ENCODE data around the gene SMIM14. TPM values are rescaled to one million over a fixed set of nuclear protein-coding genes. Genes with fewer than 3 reads are reported as not detected.
"Not testable (repeated sequence)": the region's sequence is repeated elsewhere in the genome, so short reads cannot be mapped to it uniquely, and the experiment has no call there.

SMIM14 gene
- total RNA-seq, 2 experiments from 2014 or later = 7.2 to 7.6 TPM

DNA sequence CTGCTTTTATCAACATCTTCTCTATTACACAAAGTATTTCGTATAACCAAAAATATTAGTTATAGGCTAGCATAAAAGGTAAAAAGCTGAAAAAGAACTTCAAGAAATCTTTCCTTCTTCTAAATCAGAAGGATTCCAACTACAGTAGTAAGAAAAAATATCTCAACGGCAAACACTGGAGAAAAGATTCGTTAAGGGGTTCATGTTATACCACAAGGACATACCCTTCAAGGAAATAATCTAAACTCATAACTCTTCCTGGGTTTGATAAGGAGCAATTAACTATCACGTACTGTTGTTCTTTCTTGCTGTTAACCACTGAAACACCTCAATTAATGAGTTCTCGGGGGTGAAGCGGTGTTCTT, 1.5 kb downstream of the SMIM14 start:
- Mint-ChIP-seq H3K36me3 (ENCODE audit: low read depth) (no peaks in the 10 kb centered on the region), H3K4me1 (peaks cover 31% of the 10 kb centered on the region), H3K27me3 (peaks cover 3% of the 10 kb centered on the region), H3K9me3 (no peaks in the 10 kb centered on the region), H3K4me3 (peak overlapping the region; percentile 84), H3K27ac (no peak overlapping the region)
- ChIA-PET POLR2A (interaction anchor here (1.1 to 4.2 kb wide), 4 partner anchors 61 to 419 kb away, joined by 4 to 25 read pairs (median 16); partner anchors contain the start of genes LIAS, N4BP2, RPL9 and UBE2K), CTCF (interaction anchor here (1.4 kb wide), 2 partner anchors 61 to 168 kb away, joined by 6 read pairs; partner anchors contain the start of gene UBE2K)
- DNase-seq = no peak

DNA sequence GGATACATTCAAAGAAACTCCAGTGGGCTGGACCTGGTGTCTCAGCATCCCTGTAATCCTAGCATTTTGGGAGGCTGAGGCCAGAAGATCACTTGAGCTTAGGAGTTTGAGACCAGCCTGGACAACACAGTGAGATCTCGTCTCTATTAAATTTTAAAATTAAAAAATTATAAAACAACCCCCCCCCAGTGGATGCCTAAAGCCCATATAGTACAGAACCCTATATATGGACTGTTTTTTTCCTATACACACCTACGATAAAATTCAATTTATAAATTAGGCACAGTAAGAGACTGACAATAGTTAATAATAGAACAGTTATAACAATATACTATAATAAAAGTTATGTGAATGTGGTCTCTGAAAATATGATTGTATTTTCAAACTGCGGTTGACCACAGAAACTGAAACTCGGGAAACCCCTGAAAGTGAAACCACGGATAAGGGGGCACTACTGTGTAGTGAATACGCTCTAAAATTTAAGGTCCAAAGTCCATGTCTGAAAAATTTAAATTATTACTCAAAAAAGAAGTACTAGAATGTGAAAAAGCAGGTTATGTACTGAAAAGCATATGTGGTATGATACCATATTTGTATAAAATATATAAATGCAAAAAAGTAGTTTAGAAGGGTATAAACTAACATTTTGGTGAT, 2.0 kb downstream of the SMIM14 start:
- ChIA-PET CTCF (no interaction called here), POLR2A (interaction anchor here (3.6 to 4.2 kb wide), 2 partner anchors 62 to 178 kb away, joined by 22 to 25 read pairs; partner anchors contain the start of genes LIAS, RPL9 and UBE2K)
- H3K36me3 Mint-ChIP-seq (ENCODE audit: low read depth) = no peaks in the 10 kb centered on the region
- H3K27me3 Mint-ChIP-seq = peaks cover 3% of the 10 kb centered on the region
- H3K9me3 Mint-ChIP-seq = no peaks in the 10 kb centered on the region
- DNase-seq = no peak
- no peak overlapping the region for H3K27ac Mint-ChIP-seq
- peaks cover 31% of the 10 kb centered on the region for H3K4me1 Mint-ChIP-seq
- H3K4me3 Mint-ChIP-seq = no peak overlapping the region

- POLR2A ChIA-PET = interaction anchor here (0.7 kb wide), 1 partner anchor 132 kb away, joined by 3 read pairs; no protein-coding TSS in a partner anchor
- no peak overlapping the region for H3K4me3 Mint-ChIP-seq
- no peak for DNase-seq
- H3K9me3 Mint-ChIP-seq = no peaks in the 10 kb centered on the region
- CTCF ChIA-PET = no interaction called here
- H3K36me3 Mint-ChIP-seq (ENCODE audit: low read depth) = no peaks in the 10 kb centered on the region
- peaks cover 3% of the 10 kb centered on the region for H3K27me3 Mint-ChIP-seq
- no peak overlapping the region for H3K27ac Mint-ChIP-seq
- peaks cover 27% of the 10 kb centered on the region for H3K4me1 Mint-ChIP-seq
Observed at GRCh38 chr4:39635023-39635422, 3.6 kb downstream of the SMIM14 start.

- no peak overlapping the region for H3K27ac Mint-ChIP-seq
- no peak overlapping the region for H3K4me3 Mint-ChIP-seq
- H3K4me1 Mint-ChIP-seq = peaks cover 4% of the 10 kb centered on the region
- DNase-seq = no peak
- H3K9me3 Mint-ChIP-seq = no peaks in the 10 kb centered on the region
- ChIA-PET POLR2A (interaction anchor here (0.7 kb wide), 2 partner anchors 40 to 1209 kb away, joined by 3 to 4 read pairs; no protein-coding TSS in a partner anchor), CTCF (no interaction called here)
- no peaks in the 10 kb centered on the region for H3K36me3 Mint-ChIP-seq (ENCODE audit: low read depth)
- peaks cover 3% of the 10 kb centered on the region for H3K27me3 Mint-ChIP-seq
Observed at GRCh38 chr4:39631700-39632079, 7.0 kb downstream of the SMIM14 start.

DNA sequence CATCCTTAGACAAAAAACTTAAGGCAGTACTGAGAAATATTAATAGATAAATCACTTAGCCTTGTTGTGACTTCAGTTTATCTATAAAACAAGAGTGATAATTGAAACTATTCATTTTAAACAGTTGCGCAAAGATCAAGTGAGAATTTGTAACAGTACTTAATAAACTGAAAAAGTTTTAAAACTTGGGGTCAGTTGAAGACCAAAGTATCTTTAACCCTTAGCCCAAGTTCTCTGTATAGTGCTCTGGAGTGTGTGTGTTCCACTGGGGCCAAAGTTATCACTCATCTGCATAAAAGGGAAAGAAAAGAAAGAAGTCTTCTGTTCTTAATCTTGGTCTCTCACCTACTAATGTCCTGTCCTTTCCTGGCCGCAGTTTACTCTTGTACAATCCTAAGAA, 11.3 kb downstream of the SMIM14 start:
- no peak for DNase-seq
- CTCF ChIA-PET = no interaction called here
- Mint-ChIP-seq H3K4me1 (peaks cover 11% of the 10 kb centered on the region), H3K4me3 (no peak overlapping the region), H3K27ac (no peak overlapping the region), H3K36me3 (ENCODE audit: low read depth) (no peaks in the 10 kb centered on the region), H3K27me3 (no peaks in the 10 kb centered on the region), H3K9me3 (no peaks in the 10 kb centered on the region)
- POLR2A ChIA-PET = no interaction called here

DNA sequence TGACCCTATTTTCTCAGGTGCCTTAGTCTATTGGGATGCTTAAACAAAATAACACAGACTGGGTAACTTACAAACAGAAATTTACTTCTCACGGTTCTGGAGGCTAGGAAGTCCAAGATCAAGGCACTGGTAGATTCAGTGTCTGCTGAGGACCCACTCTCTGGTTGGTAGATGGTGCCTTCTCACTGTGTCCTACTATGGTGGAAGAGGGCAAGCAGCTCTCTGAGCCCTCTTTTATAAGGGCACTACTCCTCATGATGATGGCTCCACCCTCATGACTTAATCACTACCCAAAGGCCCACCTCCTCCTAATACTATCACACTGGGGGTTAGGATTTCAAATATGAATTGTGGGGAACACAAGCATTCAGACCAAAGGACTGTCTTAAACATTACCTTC, 11.8 kb downstream of the SMIM14 start:
- no peak overlapping the region for H3K27ac Mint-ChIP-seq
- no peak overlapping the region for H3K4me3 Mint-ChIP-seq
- ChIA-PET CTCF (no interaction called here), POLR2A (no interaction called here)
- peaks cover 11% of the 10 kb centered on the region for H3K4me1 Mint-ChIP-seq
- H3K36me3 Mint-ChIP-seq (ENCODE audit: low read depth) = no peaks in the 10 kb centered on the region
- no peaks in the 10 kb centered on the region for H3K27me3 Mint-ChIP-seq
- no peaks in the 10 kb centered on the region for H3K9me3 Mint-ChIP-seq
- no peak for DNase-seq

GRCh38 chr4:39626261-39626660, 12.4 kb downstream of the SMIM14 start:
- CTCF ChIA-PET = no interaction called here
- Mint-ChIP-seq H3K27me3 (no peaks in the 10 kb centered on the region), H3K27ac (no peak overlapping the region), H3K36me3 (ENCODE audit: low read depth) (no peaks in the 10 kb centered on the region), H3K4me1 (peaks cover 11% of the 10 kb centered on the region), H3K9me3 (no peaks in the 10 kb centered on the region), H3K4me3 (no peak overlapping the region)
- POLR2A ChIA-PET = no interaction called here
- DNase-seq = no peak

DNA sequence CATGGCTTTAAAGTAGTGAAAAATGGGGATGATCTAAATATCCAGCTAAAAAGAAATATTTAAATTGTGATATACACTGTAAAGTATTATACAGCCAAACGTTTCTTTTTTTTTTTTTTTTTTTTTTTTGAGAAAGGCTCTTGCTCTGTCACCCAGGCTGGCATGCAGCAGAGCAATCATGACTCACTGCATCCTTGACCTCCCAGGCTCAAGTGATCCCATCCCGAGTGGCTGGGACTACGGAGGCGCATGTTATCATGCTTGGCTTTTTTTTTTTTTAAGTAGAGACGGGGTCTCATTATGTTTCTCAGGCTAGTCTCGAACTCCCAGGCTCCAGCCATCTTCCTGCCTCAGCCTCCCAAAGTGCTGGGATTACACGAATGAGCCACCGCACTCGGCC, 17.1 kb downstream of the SMIM14 start:
- ChIA-PET CTCF (no interaction called here), POLR2A (no interaction called here)
- DNase-seq = no peak
- no peaks in the 10 kb centered on the region for H3K27me3 Mint-ChIP-seq
- H3K4me1 Mint-ChIP-seq = peaks cover 11% of the 10 kb centered on the region
- no peak overlapping the region for H3K4me3 Mint-ChIP-seq
- H3K36me3 Mint-ChIP-seq (ENCODE audit: low read depth) = no peaks in the 10 kb centered on the region
- no peaks in the 10 kb centered on the region for H3K9me3 Mint-ChIP-seq
- H3K27ac Mint-ChIP-seq = no peak overlapping the region

DNA sequence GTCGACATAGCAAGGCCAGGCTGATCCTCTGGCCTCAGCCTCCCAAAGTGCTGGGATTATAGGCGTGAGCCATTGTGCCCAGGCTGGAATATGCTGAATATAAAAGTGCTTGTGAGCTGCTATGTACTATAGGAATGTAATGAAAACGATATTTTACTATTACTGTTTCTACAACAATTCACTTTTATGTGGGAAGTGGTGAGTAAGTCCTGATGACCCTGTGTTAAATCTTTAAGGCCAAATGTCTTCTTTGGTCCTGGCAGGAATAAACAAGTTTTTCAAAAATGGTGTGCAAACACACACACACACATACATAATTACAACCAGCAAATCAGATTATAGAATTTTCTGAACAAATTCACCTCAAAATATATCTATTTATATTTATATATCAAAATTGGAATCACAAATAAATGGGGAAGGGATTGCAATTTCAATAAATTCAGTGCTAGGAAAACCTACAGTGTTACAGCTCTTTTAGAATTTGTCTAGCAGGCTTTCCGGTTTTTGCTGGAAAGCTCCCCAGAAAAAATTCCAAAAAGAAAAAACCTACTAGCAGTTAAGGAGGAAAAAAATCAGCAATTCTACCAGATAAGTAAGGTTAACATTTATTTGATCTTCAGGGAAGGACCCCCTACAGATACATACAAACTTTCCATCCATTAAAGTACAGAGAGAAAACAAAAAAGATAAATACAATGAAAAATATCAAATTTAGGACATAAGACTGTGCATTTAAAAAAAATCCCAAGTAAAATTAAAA, 17.9 kb downstream of the SMIM14 start:
- CTCF ChIA-PET = no interaction called here
- Mint-ChIP-seq H3K27ac (no peak overlapping the region), H3K36me3 (ENCODE audit: low read depth) (no peaks in the 10 kb centered on the region), H3K4me1 (peaks cover 11% of the 10 kb centered on the region), H3K27me3 (no peaks in the 10 kb centered on the region), H3K9me3 (no peaks in the 10 kb centered on the region), H3K4me3 (no peak overlapping the region)
- POLR2A ChIA-PET = interaction anchor here (0.6 kb wide), 1 partner anchor 26 kb away, joined by 3 read pairs; no protein-coding TSS in a partner anchor
- no peak for DNase-seq

GRCh38 chr4:39617534-39617933, 21.1 kb downstream of the SMIM14 start:
- POLR2A ChIA-PET = no interaction called here
- no peak overlapping the region for H3K27ac Mint-ChIP-seq
- H3K27me3 Mint-ChIP-seq = no peaks in the 10 kb centered on the region
- no peak overlapping the region for H3K4me3 Mint-ChIP-seq
- no peaks in the 10 kb centered on the region for H3K9me3 Mint-ChIP-seq
- CTCF ChIA-PET = no interaction called here
- H3K36me3 Mint-ChIP-seq (ENCODE audit: low read depth) = no peaks in the 10 kb centered on the region
- no peak for DNase-seq
- no peaks in the 10 kb centered on the region for H3K4me1 Mint-ChIP-seq

GRCh38 chr4:39616651-39617050, 22.0 kb downstream of the SMIM14 start:
- Mint-ChIP-seq H3K4me1 (no peaks in the 10 kb centered on the region), H3K27ac (no peak overlapping the region), H3K27me3 (no peaks in the 10 kb centered on the region), H3K9me3 (no peaks in the 10 kb centered on the region), H3K4me3 (no peak overlapping the region), H3K36me3 (ENCODE audit: low read depth) (no peaks in the 10 kb centered on the region)
- ChIA-PET POLR2A (no interaction called here), CTCF (no interaction called here)
- no peak for DNase-seq

GRCh38 chr4:39616112-39616511, 22.6 kb downstream of the SMIM14 start:
- POLR2A ChIA-PET; H3K27me3 Mint-ChIP-seq; DNase-seq; H3K4me1 Mint-ChIP-seq; H3K4me3 Mint-ChIP-seq; CTCF ChIA-PET; H3K27ac Mint-ChIP-seq; H3K9me3 Mint-ChIP-seq; H3K36me3 Mint-ChIP-seq (ENCODE audit: low read depth): not testable (repeated sequence)

DNA sequence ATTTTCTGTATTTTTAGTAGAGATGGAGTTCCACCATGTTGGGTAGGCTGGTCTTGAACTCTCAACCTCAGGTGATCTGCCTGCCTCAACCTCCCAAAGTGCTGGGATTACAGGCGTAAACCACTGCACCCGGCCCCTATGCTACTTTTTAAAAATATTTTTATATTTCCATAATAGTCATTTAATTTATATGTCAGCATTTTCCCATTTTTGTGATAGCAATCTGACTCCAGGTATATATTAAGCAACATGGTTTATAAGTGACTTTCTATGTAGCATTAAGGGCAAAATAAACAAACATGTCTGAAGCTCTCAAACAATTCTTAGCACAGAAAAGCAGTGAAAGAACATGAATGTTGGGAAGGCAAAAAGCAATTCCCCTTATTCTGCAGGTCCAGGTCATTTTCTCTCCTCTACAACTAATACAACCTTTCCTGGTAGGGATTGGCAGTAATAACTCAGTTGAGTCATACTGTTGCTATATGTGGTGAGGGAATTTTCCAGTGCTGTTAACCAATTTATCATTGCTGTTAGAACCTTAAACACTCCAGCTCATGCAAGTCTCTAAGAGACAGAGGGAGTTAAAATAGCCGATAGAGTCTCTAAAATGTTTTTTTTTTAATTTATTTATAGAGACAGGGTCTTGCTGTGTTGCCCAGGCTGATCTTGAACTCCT, 24.0 kb downstream of the SMIM14 start:
- Mint-ChIP-seq H3K4me3 (no peak overlapping the region), H3K36me3 (ENCODE audit: low read depth) (no peaks in the 10 kb centered on the region), H3K9me3 (no peaks in the 10 kb centered on the region), H3K27me3 (no peaks in the 10 kb centered on the region), H3K27ac (no peak overlapping the region), H3K4me1 (no peaks in the 10 kb centered on the region)
- ChIA-PET CTCF (no interaction called here), POLR2A (no interaction called here)
- no peak for DNase-seq

All from activated CD4-positive, alpha-beta memory T cell treated with anti-CD3 and anti-CD28 coated beads, Interleukin-2, amount 10 ng/mL, durations not matched to agents 7 days and 5 days (primary cell).